WTC11 (cell line): Measurements from ENCODE around the gene OTUD7B. TPM values are rescaled to one million over a fixed set of nuclear protein-coding genes. Genes with fewer than 3 reads are reported as not detected.
"Not testable (repeated sequence)": the region's sequence is repeated elsewhere in the genome, so short reads cannot be mapped to it uniquely, and the experiment has no call there.

ENCODE experiments used
- ATAC-seq: fragments of 200-7000 bp; cut with Tn5 transposase; 2 replicates; pipeline ENCODE4 v1.10.0; 2021; ENCODE audit warnings: mild to moderate bottlenecking, moderate library complexity
- CTCF ChIA-PET: fragments of 300-600 bp; sonication (Branson Sonifier 250); formaldehyde crosslinking; loops from one replicate; lab custom pipeline; 2021; ENCODE audit warnings: antibody characterized with exemption; lab: Charles Lee
- POLR2A ChIA-PET: fragments of 350-600 bp; sonication (Branson Sonifier 250); formaldehyde crosslinking; loops from one replicate; lab custom pipeline; 2021; ENCODE audit warnings: antibody characterized with exemption; lab: Charles Lee
- DNase-seq: peaks from one replicate; pipeline ENCODE4 v3.0.0; 2021; ENCODE audit warnings: low spot score
- H3K27ac Mint-ChIP-seq: 2 replicates; pipeline ENCODE4 v1.8.0; 2021; ENCODE audit warnings: mixed read lengths
- H3K27me3 Mint-ChIP-seq: 2 replicates; pipeline ENCODE4 v1.8.0; 2021; ENCODE audit warnings: low read depth, mild to moderate bottlenecking, moderate library complexity, mixed read lengths
- H3K36me3 Mint-ChIP-seq: 2 replicates; pipeline ENCODE4 v1.8.0; 2021; ENCODE audit warnings: mixed read lengths
- H3K4me1 Mint-ChIP-seq: 2 replicates; pipeline ENCODE4 v1.8.0; 2022; ENCODE audit warnings: mixed read lengths
- H3K4me3 Mint-ChIP-seq: 2 replicates; pipeline ENCODE4 v1.8.0; 2021; ENCODE audit warnings: mild to moderate bottlenecking, moderate library complexity, mixed read lengths
- H3K9me3 Mint-ChIP-seq: 2 replicates; pipeline ENCODE4 v1.8.0; 2021; ENCODE audit warnings: mixed read lengths
- ATF1 ChIP-seq: sonication (generic); formaldehyde crosslinking; IDR thresholded peaks from 2 replicates; pipeline ENCODE4 v1.8.1; 2023; ENCODE audit warnings: mild to moderate bottlenecking, moderate library complexity, missing genetic modification reagents
- ATF6 ChIP-seq: sonication (generic); formaldehyde crosslinking; IDR thresholded peaks from 2 replicates; pipeline ENCODE4 v1.8.1; 2023; ENCODE audit warnings: mild to moderate bottlenecking, missing genetic modification reagents
- CTCF ChIP-seq: fragments of 200-600 bp; IDR thresholded peaks from 2 replicates; pipeline ENCODE4 v1.8.0; 2022; ENCODE audit warnings: antibody characterized with exemption
- E2F5 ChIP-seq: sonication (generic); formaldehyde crosslinking; IDR thresholded peaks from 2 replicates; pipeline ENCODE4 v1.8.1; 2022; ENCODE audit warnings: mild to moderate bottlenecking, moderate library complexity, missing genetic modification reagents
- ESRRA ChIP-seq: sonication (generic); formaldehyde crosslinking; IDR thresholded peaks from 2 replicates; pipeline ENCODE4 v1.8.1; 2022; ENCODE audit warnings: mild to moderate bottlenecking, missing genetic modification reagents, borderline replicate concordance
- ETV6 ChIP-seq: sonication (generic); formaldehyde crosslinking; IDR thresholded peaks from 2 replicates; pipeline ENCODE4 v1.8.1; 2022; ENCODE audit warnings: mild to moderate bottlenecking, missing genetic modification reagents
- FOXK1 ChIP-seq: sonication (generic); formaldehyde crosslinking; IDR thresholded peaks from 2 replicates; pipeline ENCODE4 v1.8.0; 2022; ENCODE audit warnings: mild to moderate bottlenecking, moderate library complexity, missing genetic modification reagents
- GABPB1 ChIP-seq: sonication (generic); formaldehyde crosslinking; IDR thresholded peaks from 2 replicates; pipeline ENCODE4 v1.8.1; 2023; ENCODE audit warnings: mild to moderate bottlenecking, missing genetic modification reagents
- HMGA2 ChIP-seq: fragments of 250-450 bp; sonication (Bioruptor Pico); IDR thresholded peaks from 2 replicates; pipeline ENCODE4 v1.4.0; 2021; ENCODE audit warnings: mild to moderate bottlenecking, moderate library complexity
- KAT7 ChIP-seq: sonication (generic); formaldehyde crosslinking; IDR thresholded peaks from 2 replicates; pipeline ENCODE4 v1.8.1; 2023; ENCODE audit warnings: missing genetic modification reagents, mild to moderate bottlenecking, borderline replicate concordance
- RORB ChIP-seq: fragments of 250-450 bp; sonication (Bioruptor Pico); IDR thresholded peaks from 2 replicates; pipeline ENCODE4 v1.9.0; 2021; ENCODE audit warnings: mild to moderate bottlenecking
- SP1 ChIP-seq: sonication (generic); formaldehyde crosslinking; conservative IDR thresholded peaks from 2 replicates; pipeline ENCODE4 v1.8.1; 2022; ENCODE audit warnings: missing genetic modification reagents
- ZBTB21 ChIP-seq: sonication (generic); formaldehyde crosslinking; IDR thresholded peaks from 2 replicates; pipeline ENCODE4 v1.8.1; 2023; ENCODE audit warnings: mild to moderate bottlenecking, missing genetic modification reagents, borderline replicate concordance
- ZMAT4 ChIP-seq: fragments of 250-450 bp; sonication (Bioruptor Pico); IDR thresholded peaks from 2 replicates; pipeline ENCODE4 v1.9.0; 2021; ENCODE audit warnings: mild to moderate bottlenecking
- ZNF138 ChIP-seq: sonication (generic); formaldehyde crosslinking; conservative IDR thresholded peaks from 2 replicates; pipeline ENCODE4 v1.8.1; 2022; ENCODE audit warnings: mild to moderate bottlenecking, moderate library complexity, missing genetic modification reagents
- ZNF263 ChIP-seq: sonication (generic); formaldehyde crosslinking; IDR thresholded peaks from 2 replicates; pipeline ENCODE4 v1.8.1; 2022; ENCODE audit warnings: low read depth, mild to moderate bottlenecking, moderate library complexity, missing genetic modification reagents
- ZNF512 ChIP-seq: sonication (generic); formaldehyde crosslinking; IDR thresholded peaks from 2 replicates; pipeline ENCODE4 v1.8.1; 2022; ENCODE audit warnings: missing genetic modification reagents, borderline replicate concordance
- total RNA-seq: library from RNA; stranded (reverse); gene quantifications from 3 replicates; pipeline ENCODE4 v1.2.3, GENCODE V29; 2021
- TF ChIP-seq, protein P1 (sequence below): sonication (generic); formaldehyde crosslinking; conservative IDR thresholded peaks from 2 replicates; pipeline ENCODE4 v1.8.1; 2022; ENCODE audit warnings: mild to moderate bottlenecking, missing genetic modification reagents
- TF ChIP-seq, protein P2 (sequence below): sonication (generic); formaldehyde crosslinking; IDR thresholded peaks from 2 replicates; pipeline ENCODE4 v1.8.0; 2022; ENCODE audit warnings: mild to moderate bottlenecking, missing genetic modification reagents

The OTUD7B gene
- total RNA-seq, 1 experiment from 2014 or later = 21.0 TPM

- Mint-ChIP-seq H3K27me3 (no peaks in the 10 kb centered on the region), H3K9me3 (peaks cover 5% of the 10 kb centered on the region), H3K4me3 (no peak overlapping the region), H3K27ac (no peak overlapping the region), H3K4me1 (no peaks in the 10 kb centered on the region), H3K36me3 (no peaks in the 10 kb centered on the region)
- ATAC-seq (no peak), DNase-seq (no peak)
- ChIA-PET CTCF (interaction anchor here (1.1 to 2.2 kb wide), 2 partner anchors 106 to 131 kb away, joined by 3 to 7 read pairs; no protein-coding TSS in a partner anchor), POLR2A (no interaction called here)
- no peak for TF ChIP-seq ESRRA (CRISPR knock-in tag)
- TF ChIP-seq ZBTB21 (CRISPR knock-in tag) = no peak
- no peak for TF ChIP-seq ZMAT4 (CRISPR knock-in tag)
- TF ChIP-seq ATF1 (CRISPR knock-in tag) = no peak
Measured at GRCh38 chr1:150056407-150056806, 45.9 kb upstream of the OTUD7B start.

GRCh38 chr1:150055507-150055906, 45.0 kb upstream of the OTUD7B start:
- H3K27me3 Mint-ChIP-seq, ATAC-seq, H3K9me3 Mint-ChIP-seq, CTCF ChIA-PET, H3K4me1 Mint-ChIP-seq, DNase-seq, H3K36me3 Mint-ChIP-seq, H3K4me3 Mint-ChIP-seq, H3K27ac Mint-ChIP-seq: not testable (repeated sequence)
- POLR2A ChIA-PET = interaction anchor here (1.5 kb wide), 1 partner anchor 169 kb away, joined by 8 read pairs; a partner anchor contains a TSS

GRCh38 chr1:150053926-150054325, 43.4 kb upstream of the OTUD7B start:
- ATAC-seq = no peak
- POLR2A ChIA-PET = interaction anchor here (0.6 to 1.5 kb wide), 3 partner anchors 133 to 363 kb away, joined by 3 to 8 read pairs (median 4); a partner anchor contains a TSS

GRCh38 chr1:150051905-150052412, 41.4 kb upstream of the OTUD7B start:
- H3K27ac Mint-ChIP-seq, DNase-seq, POLR2A ChIA-PET, ATAC-seq, H3K9me3 Mint-ChIP-seq, H3K36me3 Mint-ChIP-seq, H3K27me3 Mint-ChIP-seq, H3K4me1 Mint-ChIP-seq, H3K4me3 Mint-ChIP-seq: not testable (repeated sequence)
- CTCF ChIA-PET = interaction anchor here (2.0 kb wide), 1 partner anchor 11 kb away, joined by 11 read pairs; no protein-coding TSS in a partner anchor

More at GRCh38 chr1:150053926-150054325, 43.4 kb upstream of the OTUD7B start:
- H3K36me3 Mint-ChIP-seq = no peaks in the 10 kb centered on the region
- no peaks in the 10 kb centered on the region for H3K27me3 Mint-ChIP-seq
- peaks cover 7% of the 10 kb centered on the region for H3K4me1 Mint-ChIP-seq
- H3K9me3 Mint-ChIP-seq = peaks cover 5% of the 10 kb centered on the region
- CTCF ChIA-PET = interaction anchor here (1.2 kb wide), 1 partner anchor 92 kb away, joined by 3 read pairs; no protein-coding TSS in a partner anchor
- TF ChIP-seq ZNF138 (CRISPR knock-in tag) (no peak), E2F5 (CRISPR knock-in tag) (no peak), ZNF263 (CRISPR knock-in tag) (no peak), RORB (CRISPR knock-in tag) (no peak), ZNF512 (CRISPR knock-in tag) (no peak)
- TF ChIP-seq, protein P1, sequence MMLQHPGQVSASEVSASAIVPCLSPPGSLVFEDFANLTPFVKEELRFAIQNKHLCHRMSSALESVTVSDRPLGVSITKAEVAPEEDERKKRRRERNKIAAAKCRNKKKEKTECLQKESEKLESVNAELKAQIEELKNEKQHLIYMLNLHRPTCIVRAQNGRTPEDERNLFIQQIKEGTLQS (CRISPR knock-in tag) = no peak
- H3K27ac Mint-ChIP-seq = no peak overlapping the region
- H3K4me3 Mint-ChIP-seq = no peak overlapping the region
- no peak for DNase-seq

DNA sequence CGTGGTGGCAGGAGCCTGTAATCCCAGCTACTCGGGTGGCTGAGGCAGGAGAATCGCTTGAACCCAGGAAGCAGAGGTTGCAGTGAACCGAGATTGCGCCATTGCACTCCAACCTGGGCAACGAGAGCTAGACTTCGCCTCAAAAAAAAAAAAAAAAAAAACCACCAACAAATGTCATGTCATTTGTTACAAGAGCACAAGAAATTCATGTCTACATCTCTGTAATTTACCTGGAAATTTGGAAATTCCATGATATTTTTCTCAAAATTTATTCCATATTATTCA, 40.5 kb upstream of the OTUD7B start:
- Mint-ChIP-seq H3K4me1 (peaks cover 7% of the 10 kb centered on the region), H3K27ac (no peak overlapping the region), H3K4me3 (no peak overlapping the region), H3K36me3 (no peaks in the 10 kb centered on the region), H3K9me3 (peaks cover 5% of the 10 kb centered on the region), H3K27me3 (no peaks in the 10 kb centered on the region)
- CTCF ChIA-PET = interaction anchor here (0.9 to 2.0 kb wide), 10 partner anchors 12 to 146 kb away, joined by 3 to 13 read pairs (median 6); partner anchors contain the start of gene OTUD7B
- no peak for DNase-seq
- POLR2A ChIA-PET = interaction anchor here (1.0 kb wide), 1 partner anchor 147 kb away, joined by 5 read pairs; no protein-coding TSS in a partner anchor
- no peak for ATAC-seq
- TF ChIP-seq, protein P2, sequence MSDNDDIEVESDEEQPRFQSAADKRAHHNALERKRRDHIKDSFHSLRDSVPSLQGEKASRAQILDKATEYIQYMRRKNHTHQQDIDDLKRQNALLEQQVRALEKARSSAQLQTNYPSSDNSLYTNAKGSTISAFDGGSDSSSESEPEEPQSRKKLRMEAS (CRISPR knock-in tag) = no peak
- TF ChIP-seq GABPB1 (CRISPR knock-in tag) (no peak), CTCF (no peak), FOXK1 (CRISPR knock-in tag) (no peak), HMGA2 (CRISPR knock-in tag) (no peak), SP1 (no peak), KAT7 (CRISPR knock-in tag) (no peak), ETV6 (no peak), ATF6 (CRISPR knock-in tag) (no peak)
